Stimulated activated CD4-positive, alpha-beta T cell treated with anti-CD3 and anti-CD28 coated beads, Interleukin-12 subunit alpha, Interleukin-12 subunit beta, amount 100 ng/mL, for 48 hours (primary cell): ENCODE results near the gene CRACR2B.

Experiments used
- DNase-seq, 3 donors: peaks; one replicate each; pipeline ENCODE4 v3.0.0-alpha.2; 2020; ENCODE audit warnings: low read depth in 2 of 3, low spot score in 1 of 3

Gene CRACR2B

GRCh38 chr11:810040-810567 lies 17.6 kb upstream of the CRACR2B start:
- DNase-seq: no peak

GRCh38 chr11:811446-812245 lies 16.1 kb upstream of the CRACR2B start:
- DNase-seq: no peak

- DNase-seq: no peak
Measured at GRCh38 chr11:812390-812789, 15.3 kb upstream of the CRACR2B start.

- no peak for DNase-seq
Measured at GRCh38 chr11:813072-813455, 14.7 kb upstream of the CRACR2B start.

- no peak for DNase-seq
Measured at GRCh38 chr11:813456-814096, 14.1 kb upstream of the CRACR2B start.

- DNase-seq: no peak
Measured at GRCh38 chr11:815675-816432, 11.9 kb upstream of the CRACR2B start.

GRCh38 chr11:816433-816779 lies 11.3 kb upstream of the CRACR2B start:
- no peak for DNase-seq

- no peak for DNase-seq
Measured at GRCh38 chr11:818396-819128, 9.2 kb upstream of the CRACR2B start, which contains the start of gene PNPLA2. PNPLA2 (plus strand) TSS chr11:818914; CDS start chr11:819719, 805 bp downstream.

GRCh38 chr11:819129-819931 lies 8.4 kb upstream of the CRACR2B start:
- DNase-seq: peak; percentile 78 to 91 (median 84)

- peak; percentile 85 to 88 (median 88) for DNase-seq
Measured at GRCh38 chr11:819943-820649, 7.6 kb upstream of the CRACR2B start.

- no peak for DNase-seq
Measured at GRCh38 chr11:820655-821511, 6.8 kb upstream of the CRACR2B start.

- no peak for DNase-seq
Measured at GRCh38 chr11:821512-822371, 6.0 kb upstream of the CRACR2B start.

GRCh38 chr11:823441-824291 lies 4.1 kb upstream of the CRACR2B start:
- no peak for DNase-seq

GRCh38 chr11:824292-824880 lies 3.3 kb upstream of the CRACR2B start:
- DNase-seq: no peak

- no peak for DNase-seq
Measured at GRCh38 chr11:824942-825341, 2.8 kb upstream of the CRACR2B start.
